Spleen (tissue), 11 donors: ENCODE results near the gene KIF26B. TPM values are rescaled to one million over a fixed set of nuclear protein-coding genes. Genes with fewer than 3 reads are reported as not detected.

Experiments
- DNase-seq: peaks from one replicate; pipeline ENCODE4 v3.0.0-alpha.2; 2020
- H3K27ac ChIP-seq, 8 donors: fragments of 200-600 bp; sonication (generic) in 7 of 8; 1 replicate in 4 of 8; 2 replicates in 4 of 8; pipeline versions ENCODE4 v1.5.0 to v1.8.0; 2016 to 2021; ENCODE audit warnings: inconsistent platforms in 4 of 8, mild to moderate bottlenecking in 4 of 8, moderate library complexity in 1 of 8
- H3K27me3 ChIP-seq, 7 donors: fragments of 200-600 bp; sonication (generic) in 6 of 7; replicated peaks in 1 of 7; 1 replicate in 4 of 7; 2 replicates in 3 of 7; pipeline versions ENCODE4 v1.5.0 to v1.8.0; 2016 to 2021; ENCODE audit warnings: inconsistent platforms in 3 of 7, mild to moderate bottlenecking in 1 of 7
- H3K36me3 ChIP-seq, 6 donors: fragments of 200-600 bp; sonication (generic) in 5 of 6; 1 replicate in 4 of 6; 2 replicates in 2 of 6; pipeline versions ENCODE4 v1.5.0 to v1.8.0; 2016 to 2021; ENCODE audit warnings: inconsistent platforms in 2 of 6
- H3K4me1 ChIP-seq, 6 donors: fragments of 200-600 bp; sonication (generic) in 5 of 6; 1 replicate in 3 of 6; 2 replicates in 3 of 6; pipeline versions ENCODE4 v1.5.0 to v1.8.0; 2016 to 2021; ENCODE audit warnings: inconsistent platforms in 3 of 6
- H3K4me3 ChIP-seq, 8 donors: fragments of 200-600 bp; sonication (generic) in 7 of 8; 1 replicate in 4 of 8; 2 replicates in 4 of 8; pipeline versions ENCODE4 v1.5.0 to v1.8.0; 2016 to 2021; ENCODE audit warnings: inconsistent platforms in 4 of 8, mild to moderate bottlenecking in 4 of 8, moderate library complexity in 2 of 8
- H3K9me3 ChIP-seq, 8 donors: fragments of 200-600 bp; sonication (generic) in 7 of 8; 1 replicate in 4 of 8; 2 replicates in 4 of 8; pipeline versions ENCODE4 v1.5.0 to v1.8.0; 2016 to 2021; ENCODE audit warnings: inconsistent platforms in 4 of 8
- CTCF ChIP-seq, 11 experiments: fragments of 200-600 bp in 7 of 11; fragments of 450-650 bp in 4 of 11; sonication (generic) in 4 of 11; IDR thresholded peaks in 8 of 11; conservative IDR thresholded peaks in 3 of 11; 1 replicate in 7 of 11; 2 replicates in 4 of 11; pipeline versions ENCODE4 v1.4.0 to v1.8.0; 2016 to 2021; ENCODE audit warnings: antibody characterized with exemption in 11 of 11, inconsistent platforms in 4 of 11, mild to moderate bottlenecking in 1 of 11
- POLR2A ChIP-seq, 3 donors: fragments of 450-650 bp; IDR thresholded peaks; one replicate each; pipeline ENCODE4 v1.5.1; 2017; ENCODE audit warnings: antibody characterized with exemption in 3 of 3, mild to moderate bottlenecking in 1 of 3
- POLR2AphosphoS5 ChIP-seq, 3 donors: sonication (generic); formaldehyde crosslinking; IDR thresholded peaks; one replicate each; pipeline ENCODE4 v1.5.1; 2017; ENCODE audit warnings: antibody characterized with exemption in 3 of 3
- WGBS, 5 donors: extraction: QIAGEN DNeasy Blood & Tissue Kit in 3 of 5; methylation state at CpG; one replicate each; pipeline versions ENCODE4 v1.1.5 to v1.1.7; 2013 to 2018; 5-methylcytosine and 5-hydroxymethylcytosine counted together
- intact Hi-C: fragments of 100-400 bp; cut with DNase I; formaldehyde crosslinking; loops from one replicate; pipeline ENCODE4 v1.15.0; 2023; ENCODE audit warnings: low total_unique reads
- polyA plus RNA-seq, 3 donors: library from polyadenylated mRNA; stranded (reverse); fragments of 200-250 nt; gene quantifications; one replicate each; pipeline ENCODE4 v1.2.1, GENCODE V29; 2013
- total RNA-seq, 7 donors: library from RNA; depleted of rRNA in 3 of 7; stranded (reverse); fragments of >200 nt in 3 of 7; fragmentation: NEBNext Ultra II Directional in 4 of 7; extraction: Animal tissue kit (Norgen Biotek cat#: 25700) in 4 of 7; gene quantifications; one replicate each; pipeline versions ENCODE4 v1.1.0 to v1.2.1, GENCODE V29; 2016 to 2021
- donor health status: healthy with polysubstance abuse.
- donor health status: DM: no; HTN: no; CAD: no; lungs with moderate emphysema.
- donor health status: DM: no; HTN: no; CAD: no.
- donor health status: Bipolar disorder and iron deficiency.
- donor health status: healthy.
- donor health status: DM: no; HTN: no; CAD: no.
- donor health status: DM: yes; HTN: yes; CAD: no.

Gene KIF26B
- total and polyA plus RNA-seq, 10 donors, result 0.07 to 4.5 (median 0.60) TPM; not detected in 1

- Histone ChIP-seq H3K9me3 (no peaks in the 10 kb centered on the region), H3K4me3 (no peak overlapping the region), H3K36me3 (no peaks in the 10 kb centered on the region), H3K4me1 (no peaks in the 10 kb centered on the region), H3K27ac (no peak overlapping the region), H3K27me3 (no peaks in the 10 kb centered on the region)
- intact Hi-C loops, result no loop called here
- TF ChIP-seq POLR2AphosphoS5 (IDR thresholded peaks at IDR 0.05) (no peak), POLR2A (IDR thresholded peaks at IDR 0.05) (no peak), CTCF (IDR thresholded peaks at IDR 0.05 in 8 of 11, conservative IDR thresholded peaks at IDR 0.05 in 3 of 11) (no peak)
- DNase-seq, result no peak
- WGBS, 5 donors, result 71 to 86% (median 86%) methylated on average over 3 of the region's 3 CpGs
Observed at GRCh38 chr1:245537992-245538391, 383.2 kb downstream of the KIF26B start.

- no peaks in the 10 kb centered on the region for H3K27me3 ChIP-seq
- no peak for DNase-seq
- intact Hi-C loops, result no loop called here
- H3K4me1 ChIP-seq, result no peaks in the 10 kb centered on the region
- 94 to 96% (median 95%) methylated on average over 3 of the region's 3 CpGs for WGBS, 5 donors
- no peaks in the 10 kb centered on the region for H3K9me3 ChIP-seq
- no peak overlapping the region for H3K4me3 ChIP-seq
- no peak overlapping the region for H3K27ac ChIP-seq
- TF ChIP-seq POLR2AphosphoS5 (IDR thresholded peaks at IDR 0.05) (no peak), POLR2A (IDR thresholded peaks at IDR 0.05) (no peak), CTCF (IDR thresholded peaks at IDR 0.05 in 8 of 11, conservative IDR thresholded peaks at IDR 0.05 in 3 of 11) (no peak)
- no peaks in the 10 kb centered on the region for H3K36me3 ChIP-seq
Observed at GRCh38 chr1:245538671-245539070, 383.9 kb downstream of the KIF26B start.

GRCh38 chr1:245541369-245541768 lies 386.6 kb downstream of the KIF26B start:
- 90 to 96% (median 93%) methylated on average over 14 of the region's 14 CpGs for WGBS, 5 donors
- intact Hi-C loops, result no loop called here
- TF ChIP-seq CTCF (IDR thresholded peaks at IDR 0.05 in 8 of 11, conservative IDR thresholded peaks at IDR 0.05 in 3 of 11) (no peak), POLR2AphosphoS5 (IDR thresholded peaks at IDR 0.05) (no peak), POLR2A (IDR thresholded peaks at IDR 0.05) (no peak)
- DNase-seq, result no peak
- Histone ChIP-seq H3K27ac (no peak overlapping the region), H3K27me3 (no peaks in the 10 kb centered on the region), H3K4me1 (no peaks in the 10 kb centered on the region), H3K36me3 (no peaks in the 10 kb centered on the region), H3K4me3 (no peak overlapping the region), H3K9me3 (no peaks in the 10 kb centered on the region)

GRCh38 chr1:245542365-245542764 lies 387.6 kb downstream of the KIF26B start:
- Histone ChIP-seq H3K9me3 (no peaks in the 10 kb centered on the region), H3K27me3 (no peaks in the 10 kb centered on the region), H3K36me3 (no peaks in the 10 kb centered on the region), H3K27ac (no peak overlapping the region), H3K4me1 (no peaks in the 10 kb centered on the region), H3K4me3 (no peak overlapping the region)
- DNase-seq, result no peak
- WGBS, 5 donors, result 94 to 97% (median 95%) methylated on average over 6 of the region's 6 CpGs
- intact Hi-C loops, result no loop called here
- TF ChIP-seq CTCF (IDR thresholded peaks at IDR 0.05 in 8 of 11, conservative IDR thresholded peaks at IDR 0.05 in 3 of 11) (no peak), POLR2AphosphoS5 (IDR thresholded peaks at IDR 0.05) (no peak), POLR2A (IDR thresholded peaks at IDR 0.05) (no peak)
